H1 (cell line): ENCODE measurements around the gene GABARAPL1. TPM values are rescaled to one million over a fixed set of nuclear protein-coding genes. Genes with fewer than 3 reads are reported as not detected.

Experiments
- FOSL1 ChIP-seq: IDR thresholded peaks from 2 replicates; pipeline ENCODE4 v1.6.1; 2011; ENCODE audit warnings: mild to moderate bottlenecking, low read depth, low read length, moderate library complexity; ENCODE audit not compliant: insufficient read depth
- JUN ChIP-seq: IDR thresholded peaks from 2 replicates; pipeline ENCODE4 v1.6.1; 2011; ENCODE audit warnings: low read depth, mild to moderate bottlenecking, improper control_type of control experiment, low read length
- TBP ChIP-seq: IDR thresholded peaks from 2 replicates; pipeline ENCODE4 v1.6.1; 2011; ENCODE audit warnings: low read depth, low read length, improper control_type of control experiment
- polyA plus RNA-seq, 7 experiments: library from polyadenylated mRNA; depleted of rRNA in 3 of 7; stranded (reverse) in 5 of 7; unstranded in 2 of 7; fragments of >200 nt in 5 of 7; fragments of 200-250 nt in 2 of 7; gene quantifications; 1 replicate in 5 of 7; 2 replicates in 1 of 7; 4 replicates in 1 of 7; pipeline versions ENCODE4 v1.2.1 to v1.2.3, GENCODE V29; 2011 to 2013; ENCODE audit warnings: missing spikeins in 2 of 7, mixed read lengths in 2 of 7
- total RNA-seq: library from RNA; stranded (reverse); fragmentation: NEBNext Ultra II Directional; extraction: Animal tissue kit (Norgen Biotek cat#: 25700); gene quantifications from 2 replicates; pipeline ENCODE4 v1.2.1, GENCODE V29; 2021
- TF ChIP-seq, protein P1 (sequence below): fragments of 300-600 bp; sonication (generic); IDR thresholded peaks from 2 replicates; pipeline ENCODE4 v1.7.1; 2012; ENCODE audit warnings: low read length, moderate library complexity, mild to moderate bottlenecking, inconsistent platforms; ENCODE audit not compliant: insufficient replicate concordance

GABARAPL1 gene
- total and polyA plus RNA-seq, 2 of the 8 experiments (the other 6 are each of a cell fraction or from before 2014, with no cell fraction given), result 56.1 to 87.9 TPM

- TF ChIP-seq TBP (no peak), FOSL1 (no peak), JUN (no peak)
- TF ChIP-seq, protein P1, sequence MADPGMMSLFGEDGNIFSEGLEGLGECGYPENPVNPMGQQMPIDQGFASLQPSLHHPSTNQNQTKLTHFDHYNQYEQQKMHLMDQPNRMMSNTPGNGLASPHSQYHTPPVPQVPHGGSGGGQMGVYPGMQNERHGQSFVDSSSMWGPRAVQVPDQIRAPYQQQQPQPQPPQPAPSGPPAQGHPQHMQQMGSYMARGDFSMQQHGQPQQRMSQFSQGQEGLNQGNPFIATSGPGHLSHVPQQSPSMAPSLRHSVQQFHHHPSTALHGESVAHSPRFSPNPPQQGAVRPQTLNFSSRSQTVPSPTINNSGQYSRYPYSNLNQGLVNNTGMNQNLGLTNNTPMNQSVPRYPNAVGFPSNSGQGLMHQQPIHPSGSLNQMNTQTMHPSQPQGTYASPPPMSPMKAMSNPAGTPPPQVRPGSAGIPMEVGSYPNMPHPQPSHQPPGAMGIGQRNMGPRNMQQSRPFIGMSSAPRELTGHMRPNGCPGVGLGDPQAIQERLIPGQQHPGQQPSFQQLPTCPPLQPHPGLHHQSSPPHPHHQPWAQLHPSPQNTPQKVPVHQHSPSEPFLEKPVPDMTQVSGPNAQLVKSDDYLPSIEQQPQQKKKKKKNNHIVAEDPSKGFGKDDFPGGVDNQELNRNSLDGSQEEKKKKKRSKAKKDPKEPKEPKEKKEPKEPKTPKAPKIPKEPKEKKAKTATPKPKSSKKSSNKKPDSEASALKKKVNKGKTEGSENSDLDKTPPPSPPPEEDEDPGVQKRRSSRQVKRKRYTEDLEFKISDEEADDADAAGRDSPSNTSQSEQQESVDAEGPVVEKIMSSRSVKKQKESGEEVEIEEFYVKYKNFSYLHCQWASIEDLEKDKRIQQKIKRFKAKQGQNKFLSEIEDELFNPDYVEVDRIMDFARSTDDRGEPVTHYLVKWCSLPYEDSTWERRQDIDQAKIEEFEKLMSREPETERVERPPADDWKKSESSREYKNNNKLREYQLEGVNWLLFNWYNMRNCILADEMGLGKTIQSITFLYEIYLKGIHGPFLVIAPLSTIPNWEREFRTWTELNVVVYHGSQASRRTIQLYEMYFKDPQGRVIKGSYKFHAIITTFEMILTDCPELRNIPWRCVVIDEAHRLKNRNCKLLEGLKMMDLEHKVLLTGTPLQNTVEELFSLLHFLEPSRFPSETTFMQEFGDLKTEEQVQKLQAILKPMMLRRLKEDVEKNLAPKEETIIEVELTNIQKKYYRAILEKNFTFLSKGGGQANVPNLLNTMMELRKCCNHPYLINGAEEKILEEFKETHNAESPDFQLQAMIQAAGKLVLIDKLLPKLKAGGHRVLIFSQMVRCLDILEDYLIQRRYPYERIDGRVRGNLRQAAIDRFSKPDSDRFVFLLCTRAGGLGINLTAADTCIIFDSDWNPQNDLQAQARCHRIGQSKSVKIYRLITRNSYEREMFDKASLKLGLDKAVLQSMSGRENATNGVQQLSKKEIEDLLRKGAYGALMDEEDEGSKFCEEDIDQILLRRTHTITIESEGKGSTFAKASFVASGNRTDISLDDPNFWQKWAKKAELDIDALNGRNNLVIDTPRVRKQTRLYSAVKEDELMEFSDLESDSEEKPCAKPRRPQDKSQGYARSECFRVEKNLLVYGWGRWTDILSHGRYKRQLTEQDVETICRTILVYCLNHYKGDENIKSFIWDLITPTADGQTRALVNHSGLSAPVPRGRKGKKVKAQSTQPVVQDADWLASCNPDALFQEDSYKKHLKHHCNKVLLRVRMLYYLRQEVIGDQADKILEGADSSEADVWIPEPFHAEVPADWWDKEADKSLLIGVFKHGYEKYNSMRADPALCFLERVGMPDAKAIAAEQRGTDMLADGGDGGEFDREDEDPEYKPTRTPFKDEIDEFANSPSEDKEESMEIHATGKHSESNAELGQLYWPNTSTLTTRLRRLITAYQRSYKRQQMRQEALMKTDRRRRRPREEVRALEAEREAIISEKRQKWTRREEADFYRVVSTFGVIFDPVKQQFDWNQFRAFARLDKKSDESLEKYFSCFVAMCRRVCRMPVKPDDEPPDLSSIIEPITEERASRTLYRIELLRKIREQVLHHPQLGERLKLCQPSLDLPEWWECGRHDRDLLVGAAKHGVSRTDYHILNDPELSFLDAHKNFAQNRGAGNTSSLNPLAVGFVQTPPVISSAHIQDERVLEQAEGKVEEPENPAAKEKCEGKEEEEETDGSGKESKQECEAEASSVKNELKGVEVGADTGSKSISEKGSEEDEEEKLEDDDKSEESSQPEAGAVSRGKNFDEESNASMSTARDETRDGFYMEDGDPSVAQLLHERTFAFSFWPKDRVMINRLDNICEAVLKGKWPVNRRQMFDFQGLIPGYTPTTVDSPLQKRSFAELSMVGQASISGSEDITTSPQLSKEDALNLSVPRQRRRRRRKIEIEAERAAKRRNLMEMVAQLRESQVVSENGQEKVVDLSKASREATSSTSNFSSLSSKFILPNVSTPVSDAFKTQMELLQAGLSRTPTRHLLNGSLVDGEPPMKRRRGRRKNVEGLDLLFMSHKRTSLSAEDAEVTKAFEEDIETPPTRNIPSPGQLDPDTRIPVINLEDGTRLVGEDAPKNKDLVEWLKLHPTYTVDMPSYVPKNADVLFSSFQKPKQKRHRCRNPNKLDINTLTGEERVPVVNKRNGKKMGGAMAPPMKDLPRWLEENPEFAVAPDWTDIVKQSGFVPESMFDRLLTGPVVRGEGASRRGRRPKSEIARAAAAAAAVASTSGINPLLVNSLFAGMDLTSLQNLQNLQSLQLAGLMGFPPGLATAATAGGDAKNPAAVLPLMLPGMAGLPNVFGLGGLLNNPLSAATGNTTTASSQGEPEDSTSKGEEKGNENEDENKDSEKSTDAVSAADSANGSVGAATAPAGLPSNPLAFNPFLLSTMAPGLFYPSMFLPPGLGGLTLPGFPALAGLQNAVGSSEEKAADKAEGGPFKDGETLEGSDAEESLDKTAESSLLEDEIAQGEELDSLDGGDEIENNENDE, result no peak
These were observed 23.0 kb upstream of the GABARAPL1 start (continued) for GRCh38 chr12:10189653-10190052.
